ENCODE results near the gene ARSB.

ARSB gene

DNA sequence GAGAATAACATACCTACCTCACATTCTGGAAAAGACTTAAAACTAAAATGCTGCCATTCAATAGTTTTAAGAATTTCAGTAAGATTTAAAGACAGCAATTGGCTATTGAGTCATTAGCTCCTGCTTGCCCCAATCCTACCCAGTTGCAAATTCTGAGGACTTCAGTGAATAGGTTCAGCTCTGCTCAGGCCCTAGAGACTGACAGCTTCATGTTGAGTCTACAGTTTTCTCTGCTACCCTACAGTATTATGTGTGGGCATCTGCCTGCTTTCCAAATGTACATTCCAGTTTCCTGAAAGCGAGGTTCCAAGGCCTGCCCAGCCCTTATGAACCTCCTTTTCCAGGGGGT lies 61.5 kb downstream of the ARSB start:
- Histone ChIP-seq H3K27me3 (ENCODE audit: insufficient read depth, low read length) (no peaks in the 10 kb centered on the region), H3K4me3 (ENCODE audit: low read depth, low read length) (no peak overlapping the region), H4K91ac (ENCODE audit: low read depth, low read length) (no peak overlapping the region), H2AFZ (ENCODE audit: insufficient read depth, low read length, poor library complexity) (no peak overlapping the region), H3K18ac (ENCODE audit: low read length) (no peak overlapping the region), H3K79me2 (ENCODE audit: control insufficient read depth, insufficient read depth, low read length, poor library complexity) (no peaks in the 10 kb centered on the region), H3K36me3 (ENCODE audit: control insufficient read depth in 1 of 2, insufficient read depth in 2 of 2, low read length in 2 of 2) (no peaks in the 10 kb centered on the region), H3K27ac (ENCODE audit: low read depth, low read length) (no peak overlapping the region), H3K4me2 (ENCODE audit: low read length) (no peak overlapping the region), H3K4me1 (ENCODE audit: control insufficient read depth in 1 of 2, insufficient read depth in 2 of 2, low read length in 2 of 2) (peaks cover 4% of the 10 kb centered on the region in 2 experiments), H4K12ac (ENCODE audit: low read depth, low read length) (no peak overlapping the region), H3K9ac (ENCODE audit: low read length) (no peak overlapping the region), H3K23ac (ENCODE audit: low read length) (no peak overlapping the region), H2BK120ac (ENCODE audit: insufficient read depth, low read length, poor library complexity) (no peak overlapping the region), H4K8ac (ENCODE audit: low read depth, low read length) (no peak overlapping the region), H3K14ac (ENCODE audit: low read length) (no peak overlapping the region), H2BK5ac (ENCODE audit: low read depth, low read length, poor library complexity) (no peak overlapping the region), H3K79me1 (ENCODE audit: low read length) (no peaks in the 10 kb centered on the region), H3K4ac (ENCODE audit: low read depth, low read length) (no peak overlapping the region), H2BK12ac (ENCODE audit: low read length) (no peak overlapping the region), H3K9me3 (ENCODE audit: insufficient read depth, low read depth, low read length) (no peaks in the 10 kb centered on the region), H2AK5ac (ENCODE audit: low read length) (no peak overlapping the region)
- WGBS (ENCODE audit: extremely low coverage, insufficient coverage, insufficient read length) = no CpG with 5 or more reads among the region's 1 CpG
- no peak for DNase-seq

DNA sequence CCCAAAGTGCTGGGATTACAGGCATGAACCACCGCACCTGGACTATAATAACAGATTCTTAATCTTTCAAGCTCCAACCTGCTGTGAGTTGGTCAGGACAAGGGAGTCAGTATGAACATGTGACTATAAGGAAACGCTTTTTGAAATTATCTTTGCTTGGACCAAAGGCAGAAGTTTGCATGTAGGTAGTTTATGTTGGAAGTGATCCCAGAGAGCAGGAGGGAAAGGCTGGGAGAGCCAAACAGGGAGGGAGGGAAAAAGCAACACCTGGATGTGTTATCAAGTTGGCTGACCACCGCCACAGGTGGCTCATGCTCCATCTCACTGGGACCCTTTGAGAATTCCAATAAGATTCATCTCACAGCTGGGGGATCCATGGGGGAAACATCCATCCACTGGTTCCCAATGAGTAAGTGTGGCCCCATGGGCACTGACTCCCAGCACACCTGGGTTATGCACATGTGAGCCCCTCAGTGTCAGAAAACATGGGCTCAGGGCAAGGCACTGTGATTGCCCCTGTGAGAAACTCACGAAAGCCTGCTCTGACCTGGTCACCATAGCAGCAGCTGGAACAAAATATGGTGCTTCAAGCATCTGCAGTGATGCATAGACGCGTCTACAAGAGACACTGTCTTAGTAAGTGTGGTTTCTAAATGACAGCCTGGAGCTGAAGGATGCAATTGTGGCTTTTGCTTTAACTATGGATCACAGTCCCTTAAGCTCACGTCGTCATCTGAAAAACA lies 62.1 kb downstream of the ARSB start:
- Histone ChIP-seq H3K14ac (ENCODE audit: low read length) (no peak overlapping the region), H3K9ac (ENCODE audit: low read length) (no peak overlapping the region), H2AFZ (ENCODE audit: insufficient read depth, low read length, poor library complexity) (no peak overlapping the region), H3K4me1 (ENCODE audit: control insufficient read depth in 1 of 2, insufficient read depth in 2 of 2, low read length in 2 of 2) (peaks cover 3 to 4% of the 10 kb centered on the region in 2 experiments), H4K8ac (ENCODE audit: low read depth, low read length) (no peak overlapping the region), H2BK12ac (ENCODE audit: low read length) (no peak overlapping the region), H3K27ac (ENCODE audit: low read depth, low read length) (no peak overlapping the region), H2AK5ac (ENCODE audit: low read length) (no peak overlapping the region), H3K27me3 (ENCODE audit: insufficient read depth, low read length) (no peaks in the 10 kb centered on the region), H2BK5ac (ENCODE audit: low read depth, low read length, poor library complexity) (no peak overlapping the region), H4K12ac (ENCODE audit: low read depth, low read length) (no peak overlapping the region), H2BK120ac (ENCODE audit: insufficient read depth, low read length, poor library complexity) (no peak overlapping the region), H3K9me3 (ENCODE audit: insufficient read depth, low read depth, low read length) (no peaks in the 10 kb centered on the region), H3K79me2 (ENCODE audit: control insufficient read depth, insufficient read depth, low read length, poor library complexity) (no peaks in the 10 kb centered on the region), H3K36me3 (ENCODE audit: control insufficient read depth in 1 of 2, insufficient read depth in 2 of 2, low read length in 2 of 2) (no peaks in the 10 kb centered on the region), H3K79me1 (ENCODE audit: low read length) (no peaks in the 10 kb centered on the region), H3K4me3 (ENCODE audit: low read depth, low read length) (no peak overlapping the region), H3K4me2 (ENCODE audit: low read length) (no peak overlapping the region), H4K91ac (ENCODE audit: low read depth, low read length) (no peak overlapping the region), H3K4ac (ENCODE audit: low read depth, low read length) (no peak overlapping the region), H3K23ac (ENCODE audit: low read length) (no peak overlapping the region), H3K18ac (ENCODE audit: low read length) (no peak overlapping the region)
- no peak for DNase-seq
- WGBS (ENCODE audit: extremely low coverage, insufficient coverage, insufficient read length) = no CpG with 5 or more reads among the region's 8 CpGs

GRCh38 chr5:78920604-78921003 lies 64.5 kb downstream of the ARSB start:
- Histone ChIP-seq H4K12ac (ENCODE audit: low read depth, low read length) (no peak overlapping the region), H3K23ac (ENCODE audit: low read length) (no peak overlapping the region), H2BK12ac (ENCODE audit: low read length) (no peak overlapping the region), H2BK5ac (ENCODE audit: low read depth, low read length, poor library complexity) (no peak overlapping the region), H3K4me2 (ENCODE audit: low read length) (no peak overlapping the region), H4K8ac (ENCODE audit: low read depth, low read length) (no peak overlapping the region), H3K14ac (ENCODE audit: low read length) (no peak overlapping the region), H3K36me3 (ENCODE audit: control insufficient read depth in 1 of 2, insufficient read depth in 2 of 2, low read length in 2 of 2) (no peaks in the 10 kb centered on the region), H3K18ac (ENCODE audit: low read length) (no peak overlapping the region), H3K4ac (ENCODE audit: low read depth, low read length) (no peak overlapping the region), H3K4me1 (ENCODE audit: control insufficient read depth in 1 of 2, insufficient read depth in 2 of 2, low read length in 2 of 2) (no peaks in the 10 kb centered on the region), H4K91ac (ENCODE audit: low read depth, low read length) (no peak overlapping the region), H3K27ac (ENCODE audit: low read depth, low read length) (no peak overlapping the region), H3K9me3 (ENCODE audit: insufficient read depth, low read depth, low read length) (no peaks in the 10 kb centered on the region), H3K27me3 (ENCODE audit: insufficient read depth, low read length) (no peaks in the 10 kb centered on the region), H3K79me1 (ENCODE audit: low read length) (no peaks in the 10 kb centered on the region), H2AK5ac (ENCODE audit: low read length) (no peak overlapping the region), H2AFZ (ENCODE audit: insufficient read depth, low read length, poor library complexity) (no peak overlapping the region), H3K79me2 (ENCODE audit: control insufficient read depth, insufficient read depth, low read length, poor library complexity) (no peaks in the 10 kb centered on the region), H3K4me3 (ENCODE audit: low read depth, low read length) (no peak overlapping the region), H3K9ac (ENCODE audit: low read length) (no peak overlapping the region), H2BK120ac (ENCODE audit: insufficient read depth, low read length, poor library complexity) (no peak overlapping the region)
- peak in 1 of 2 donors; percentile 14 for DNase-seq
- WGBS (ENCODE audit: extremely low coverage, insufficient coverage, insufficient read length) = no CpG with 5 or more reads among the region's 2 CpGs

DNA sequence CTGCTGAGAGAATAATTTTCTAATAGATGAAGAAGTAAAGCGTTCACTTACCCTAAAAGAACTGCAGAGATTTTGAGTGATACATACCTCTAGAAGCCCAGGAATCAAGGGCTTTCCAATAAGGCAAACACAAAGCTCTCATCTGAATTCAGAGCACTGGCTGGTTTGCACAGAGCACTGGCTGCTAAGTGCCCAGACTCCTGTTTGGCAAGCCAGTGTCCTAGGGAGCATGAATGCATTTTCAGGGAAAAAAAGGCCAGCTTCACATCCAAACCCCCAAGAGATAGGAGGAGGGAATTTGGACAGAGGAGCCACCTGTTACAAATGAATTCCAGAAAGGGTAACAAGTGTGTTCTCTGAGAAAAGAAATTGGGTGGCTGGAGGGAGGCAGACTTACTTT lies 65.3 kb downstream of the ARSB start:
- H3K4me2 ChIP-seq (ENCODE audit: low read length) = no peak overlapping the region
- no peak overlapping the region for H3K9ac ChIP-seq (ENCODE audit: low read length)
- H2AFZ ChIP-seq (ENCODE audit: insufficient read depth, low read length, poor library complexity) = no peak overlapping the region
- no peak overlapping the region for H2BK120ac ChIP-seq (ENCODE audit: insufficient read depth, low read length, poor library complexity)
- H3K23ac ChIP-seq (ENCODE audit: low read length) = no peak overlapping the region
- H3K4ac ChIP-seq (ENCODE audit: low read depth, low read length) = no peak overlapping the region
- no peak overlapping the region for H4K91ac ChIP-seq (ENCODE audit: low read depth, low read length)
- no peaks in the 10 kb centered on the region for H3K9me3 ChIP-seq (ENCODE audit: insufficient read depth, low read depth, low read length)
- no peaks in the 10 kb centered on the region for H3K79me2 ChIP-seq (ENCODE audit: control insufficient read depth, insufficient read depth, low read length, poor library complexity)
- H4K8ac ChIP-seq (ENCODE audit: low read depth, low read length) = no peak overlapping the region
- WGBS (ENCODE audit: extremely low coverage, insufficient coverage, insufficient read length) = no CpG with 5 or more reads among the region's 1 CpG
- H3K4me1 ChIP-seq (ENCODE audit: control insufficient read depth in 1 of 2, insufficient read depth in 2 of 2, low read length in 2 of 2) = no peaks in the 10 kb centered on the region
- no peak overlapping the region for H3K27ac ChIP-seq (ENCODE audit: low read depth, low read length)
- H2BK5ac ChIP-seq (ENCODE audit: low read depth, low read length, poor library complexity) = no peak overlapping the region
- no peaks in the 10 kb centered on the region for H3K79me1 ChIP-seq (ENCODE audit: low read length)
- no peak for DNase-seq
- H3K27me3 ChIP-seq (ENCODE audit: insufficient read depth, low read length) = no peaks in the 10 kb centered on the region
- no peaks in the 10 kb centered on the region for H3K36me3 ChIP-seq (ENCODE audit: control insufficient read depth in 1 of 2, insufficient read depth in 2 of 2, low read length in 2 of 2)
- H2BK12ac ChIP-seq (ENCODE audit: low read length) = no peak overlapping the region
- H3K18ac ChIP-seq (ENCODE audit: low read length) = no peak overlapping the region
- H3K4me3 ChIP-seq (ENCODE audit: low read depth, low read length) = no peak overlapping the region
- H4K12ac ChIP-seq (ENCODE audit: low read depth, low read length) = no peak overlapping the region
- H3K14ac ChIP-seq (ENCODE audit: low read length) = no peak overlapping the region
- H2AK5ac ChIP-seq (ENCODE audit: low read length) = no peak overlapping the region

All from trophoblast cell (in vitro differentiated cells and primary cell).